Parathyroid adenoma (tissue), 2 donors: ENCODE measurements around the gene HMBS.
"Not testable (repeated sequence)": the region's sequence is repeated elsewhere in the genome, so short reads cannot be mapped to it uniquely, and the experiment has no call there.

Experiments
- H2AFZ ChIP-seq: fragments of 300-600 bp; sonication (generic); one replicate; pipeline ENCODE4 v1.7.0; 2017; ENCODE audit warnings: antibody characterized with exemption, mild to moderate bottlenecking
- H3K27ac ChIP-seq: fragments of 300-600 bp; sonication (generic); one replicate; pipeline ENCODE4 v1.7.0; 2017
- H3K27me3 ChIP-seq: fragments of 300-600 bp; sonication (generic); one replicate; pipeline ENCODE4 v1.7.0; 2017; ENCODE audit warnings: low read length; ENCODE audit not compliant: control insufficient read depth, insufficient read depth
- H3K36me3 ChIP-seq: fragments of 300-600 bp; sonication (generic); one replicate; pipeline ENCODE4 v1.7.0; 2017; ENCODE audit warnings: low read length; ENCODE audit not compliant: control insufficient read depth, insufficient read depth
- H3K4me1 ChIP-seq: fragments of 300-600 bp; sonication (generic); one replicate; pipeline ENCODE4 v1.7.0; 2017; ENCODE audit warnings: control low read depth
- H3K4me2 ChIP-seq: fragments of 300-600 bp; sonication (generic); one replicate; pipeline ENCODE4 v1.7.0; 2017; ENCODE audit warnings: low read length
- H3K4me3 ChIP-seq: fragments of 300-600 bp; sonication (generic); one replicate; pipeline ENCODE4 v1.7.0; 2017; ENCODE audit warnings: low read depth, low read length
- H3K79me2 ChIP-seq: fragments of 300-600 bp; sonication (generic); one replicate; pipeline ENCODE4 v1.7.0; 2017; ENCODE audit warnings: control low read depth
- H3K9ac ChIP-seq: fragments of 300-600 bp; sonication (generic); one replicate; pipeline ENCODE4 v1.7.0; 2017; ENCODE audit warnings: mild to moderate bottlenecking
- H3K9me3 ChIP-seq: fragments of 300-600 bp; sonication (generic); one replicate; pipeline ENCODE4 v1.7.0; 2017; ENCODE audit warnings: low read length; ENCODE audit not compliant: control insufficient read depth
- CTCF ChIP-seq: fragments of 300-600 bp; sonication (generic); IDR thresholded peaks from one replicate; pipeline ENCODE4 v1.7.0; 2017; ENCODE audit warnings: antibody characterized with exemption, mild to moderate bottlenecking
- donor health status: primary hyperparathyroidism.

The HMBS gene

DNA sequence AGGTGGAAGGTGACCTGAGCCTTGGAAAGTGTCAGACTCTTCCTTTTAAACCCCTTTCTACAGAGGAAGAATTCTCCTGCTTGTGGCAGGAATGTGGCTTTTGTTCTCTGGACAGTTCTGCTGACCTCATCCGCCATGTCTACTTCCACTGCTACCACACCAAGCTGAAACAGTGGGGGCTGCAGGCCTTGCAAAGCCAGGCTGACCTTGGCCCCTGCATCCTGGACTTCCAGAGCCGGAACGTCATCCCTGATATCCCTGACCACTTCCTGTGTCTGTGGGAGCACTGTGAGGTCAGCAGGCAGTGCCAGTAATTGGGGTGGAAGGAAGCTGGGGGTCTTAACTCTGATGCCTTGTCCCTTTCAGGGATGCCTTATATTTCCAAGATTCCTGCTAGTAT is 46.0 kb downstream of the HMBS start:
- no peak overlapping the region for H3K4me3 ChIP-seq
- no peak overlapping the region for H3K9ac ChIP-seq
- no peak overlapping the region for H3K4me2 ChIP-seq
- H3K27me3 ChIP-seq, result no peaks in the 10 kb centered on the region
- no peaks in the 10 kb centered on the region for H3K9me3 ChIP-seq
- H3K4me1 ChIP-seq, result no peaks in the 10 kb centered on the region
- no peak overlapping the region for H2AFZ ChIP-seq
- H3K79me2 ChIP-seq, result no peaks in the 10 kb centered on the region
- no peaks in the 10 kb centered on the region for H3K36me3 ChIP-seq
- H3K27ac ChIP-seq, result no peak overlapping the region
- TF ChIP-seq CTCF, result no peak

DNA sequence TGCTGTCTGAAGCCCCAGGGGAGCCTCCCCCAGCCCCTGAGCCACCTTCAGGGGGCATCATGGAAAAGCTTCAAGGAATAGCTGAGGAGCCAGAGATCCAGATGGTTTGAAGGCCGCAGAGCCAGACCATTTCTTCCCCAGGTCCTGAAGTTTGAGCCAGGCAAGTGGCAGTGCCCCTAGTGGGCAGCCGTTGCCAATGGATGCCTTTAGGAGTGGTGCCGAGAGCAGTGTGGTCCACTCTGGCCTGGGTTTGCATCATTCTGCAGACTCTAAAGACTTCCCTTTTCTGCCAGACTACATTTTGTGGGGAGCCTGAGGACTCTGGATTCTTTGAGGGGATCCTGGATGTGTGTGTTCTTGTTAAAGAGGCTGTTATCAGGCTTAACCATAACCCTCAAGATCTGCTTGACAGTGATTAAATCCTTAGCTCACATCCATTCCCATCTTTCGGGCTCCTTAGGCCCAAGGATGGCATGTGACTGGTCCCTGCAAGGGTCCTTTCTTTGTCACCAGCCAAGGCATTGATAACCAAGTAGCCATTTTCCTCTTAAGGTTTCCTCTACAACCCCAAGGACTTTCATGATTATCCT is 49.8 kb downstream of the HMBS start:
- Histone ChIP-seq H2AFZ (no peak overlapping the region), H3K9me3 (no peaks in the 10 kb centered on the region), H3K4me2 (no peak overlapping the region), H3K4me1 (no peaks in the 10 kb centered on the region), H3K27me3 (no peaks in the 10 kb centered on the region), H3K27ac (no peak overlapping the region), H3K36me3 (no peaks in the 10 kb centered on the region), H3K9ac (no peak overlapping the region), H3K79me2 (no peaks in the 10 kb centered on the region), H3K4me3 (no peak overlapping the region)
- peak; percentile 39 for TF ChIP-seq CTCF

GRCh38 chr11:119139276-119139675 is 54.6 kb downstream of the HMBS start:
- not testable (repeated sequence) for H3K27ac ChIP-seq, H3K9me3 ChIP-seq, H3K9ac ChIP-seq, H3K79me2 ChIP-seq, H3K4me3 ChIP-seq, H3K4me1 ChIP-seq, H3K27me3 ChIP-seq, H3K36me3 ChIP-seq, H3K4me2 ChIP-seq, H2AFZ ChIP-seq
